ENCODE results near the gene MTRR.

- no peak for TF ChIP-seq SIN3A (IDR thresholded peaks at IDR 0.05; ENCODE audit: borderline replicate concordance, insufficient read depth, low read depth, low read length)
- TF ChIP-seq CTCF (IDR thresholded peaks at IDR 0.05), result no peak
These were observed 40.7 kb upstream of the MTRR start for GRCh38 chr5:7828269-7828668.
